HG03432 (cell line): ENCODE measurements around the gene GYS2.
"Not testable (repeated sequence)": the region's sequence is repeated elsewhere in the genome, so short reads cannot be mapped to it uniquely, and the experiment has no call there.

ENCODE experiments used
- ATAC-seq: cut with Tn5 transposase; IDR thresholded peaks from one replicate; pipeline ENCODE4 v1.9.1; 2021; ENCODE audit warnings: mild to moderate bottlenecking, moderate library complexity; ENCODE audit not compliant: unreplicated experiment

GYS2 gene

GRCh38 chr12:21606175-21606574 is 1.5 kb upstream of the GYS2 start:
- no peak for ATAC-seq

DNA sequence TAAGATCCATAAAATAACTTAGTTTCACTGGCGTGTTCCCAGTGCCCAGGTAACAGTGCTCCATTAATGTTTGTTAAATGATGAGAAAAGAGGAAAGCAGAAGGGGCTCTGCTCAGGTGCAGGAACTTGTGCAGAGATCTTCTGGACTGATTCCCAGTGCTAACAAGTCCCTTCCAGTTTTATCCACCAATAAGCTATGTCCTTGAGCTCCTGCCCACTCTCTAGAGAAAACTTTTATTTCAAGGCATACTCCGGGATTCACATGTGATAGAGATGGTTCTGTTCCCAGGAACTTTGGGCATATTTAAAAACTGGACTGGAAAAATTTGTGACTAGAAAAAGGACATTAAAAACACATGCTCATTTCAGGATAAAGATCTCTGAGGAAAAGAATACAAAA is 1.9 kb downstream of the GYS2 start:
- no peak for ATAC-seq

DNA sequence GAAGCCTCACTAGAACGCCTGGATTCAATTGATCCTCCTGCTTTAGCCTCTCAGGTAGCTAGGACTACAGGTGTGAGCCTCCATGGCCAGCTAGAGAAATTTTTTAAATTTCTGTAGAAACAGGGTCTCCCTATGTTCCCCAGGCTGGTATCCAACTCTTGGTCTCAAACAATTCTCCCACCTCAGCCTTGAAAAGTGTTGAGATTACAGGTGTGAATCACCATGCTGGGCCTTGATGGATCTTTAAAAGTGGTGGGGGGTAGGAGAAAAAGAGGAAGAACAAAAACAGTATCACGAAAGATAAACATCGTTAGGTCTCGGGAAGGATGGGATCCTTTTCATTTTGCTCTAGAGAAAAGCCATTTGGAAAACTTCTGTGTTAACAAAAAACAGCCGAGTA is 4.5 kb downstream of the GYS2 start:
- ATAC-seq = no peak

DNA sequence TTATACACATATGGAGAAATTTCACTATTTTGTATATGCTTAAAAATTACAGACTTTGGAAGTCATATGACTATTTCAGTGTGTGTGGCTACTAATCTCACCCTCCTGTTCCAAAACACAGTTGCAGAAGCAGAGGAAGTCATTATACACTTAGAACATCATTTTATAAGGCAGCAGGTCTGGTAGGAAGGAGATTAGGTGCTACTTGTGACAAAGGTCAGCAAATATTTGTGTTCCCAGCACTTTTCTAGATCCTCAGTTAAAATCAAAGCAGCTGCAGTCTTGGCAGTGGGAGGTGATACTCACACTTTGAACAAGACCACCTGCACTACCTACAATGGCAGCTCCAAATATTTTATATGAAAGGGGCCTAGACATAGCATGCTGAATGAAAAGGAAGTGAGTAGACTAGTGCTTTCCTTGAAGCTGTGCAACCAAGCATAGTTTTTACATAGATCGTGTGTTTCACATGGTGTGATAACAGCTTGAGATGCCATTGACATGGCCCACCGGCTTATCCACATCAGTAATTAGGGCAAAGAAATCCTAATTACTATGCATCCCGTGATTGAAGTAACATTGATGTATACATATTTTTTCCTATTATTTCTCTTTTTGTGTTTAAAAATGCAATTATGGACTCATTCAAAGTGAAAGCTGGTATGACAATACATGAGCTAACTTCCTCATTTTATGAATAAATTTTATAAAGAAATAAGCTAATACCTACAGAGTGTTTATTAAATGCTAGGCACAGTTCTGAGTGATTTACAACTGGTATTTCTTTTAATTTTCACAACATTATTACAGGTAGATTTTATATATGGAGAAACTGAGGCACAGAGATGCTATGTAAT is 5.3 kb downstream of the GYS2 start:
- peak; percentile 80 for ATAC-seq

GRCh38 chr12:21598651-21599050 is 6.0 kb downstream of the GYS2 start:
- no peak for ATAC-seq

DNA sequence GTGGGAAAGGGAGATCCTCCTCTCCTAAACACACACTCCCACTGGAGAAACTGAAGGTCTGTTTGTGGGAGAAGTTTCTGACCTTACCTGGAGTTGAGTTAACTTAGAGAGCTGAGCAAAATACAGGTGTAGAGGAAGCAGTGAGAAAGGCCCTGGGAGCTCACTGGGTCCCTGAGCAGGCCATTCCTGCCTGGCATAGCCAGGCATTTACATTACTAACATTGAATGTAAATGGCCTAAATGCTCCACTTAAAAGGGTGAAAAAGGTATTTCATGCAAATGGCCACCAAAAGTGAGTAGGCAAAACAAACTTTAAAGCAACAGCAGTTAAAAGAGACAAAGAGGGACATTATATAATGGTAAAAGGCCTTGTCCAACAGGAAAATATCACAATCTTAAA is 9.3 kb downstream of the GYS2 start:
- not testable (repeated sequence) for ATAC-seq

GRCh38 chr12:21585485-21585884 is 19.2 kb downstream of the GYS2 start:
- no peak for ATAC-seq

- not testable (repeated sequence) for ATAC-seq
Measured at GRCh38 chr12:21584403-21585182, 20.1 kb downstream of the GYS2 start.

GRCh38 chr12:21583587-21583986 is 21.1 kb downstream of the GYS2 start:
- ATAC-seq = no peak

GRCh38 chr12:21580748-21581516 is 23.7 kb downstream of the GYS2 start:
- ATAC-seq = peak; percentile 36

- ATAC-seq = no peak
Measured at GRCh38 chr12:21577516-21577915, 27.1 kb downstream of the GYS2 start.

- no peak for ATAC-seq
Measured at GRCh38 chr12:21576431-21576830, 28.2 kb downstream of the GYS2 start.

DNA sequence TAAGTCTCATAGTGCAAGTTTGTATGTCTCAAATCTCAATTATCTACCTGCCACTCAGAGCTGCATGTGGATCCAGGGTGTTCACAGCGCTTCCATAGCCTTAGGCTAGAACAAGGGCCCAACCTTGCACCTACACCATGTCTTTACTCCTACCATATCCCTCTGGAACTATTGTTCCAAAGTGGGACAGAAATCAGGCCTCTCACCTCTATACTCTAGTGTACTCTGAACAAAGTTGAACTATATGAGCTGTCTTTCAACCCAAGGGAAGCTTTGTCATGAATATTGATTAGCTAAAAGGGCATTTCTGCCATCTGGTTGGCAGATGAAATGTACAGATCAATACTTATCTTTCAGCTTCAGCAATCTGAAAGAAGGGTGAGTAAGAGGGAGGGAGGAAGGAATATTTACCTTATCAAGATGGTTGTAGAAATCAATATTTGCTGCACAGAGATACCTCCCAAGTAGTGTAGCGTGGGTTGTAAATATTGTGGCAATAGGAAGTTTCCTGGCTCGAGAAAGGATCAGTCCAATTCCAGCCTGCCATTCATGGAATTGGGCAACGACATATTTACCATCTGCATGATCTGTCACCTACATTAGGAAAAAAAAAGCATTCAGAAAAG is 30.8 kb downstream of the GYS2 start:
- ATAC-seq = no peak

DNA sequence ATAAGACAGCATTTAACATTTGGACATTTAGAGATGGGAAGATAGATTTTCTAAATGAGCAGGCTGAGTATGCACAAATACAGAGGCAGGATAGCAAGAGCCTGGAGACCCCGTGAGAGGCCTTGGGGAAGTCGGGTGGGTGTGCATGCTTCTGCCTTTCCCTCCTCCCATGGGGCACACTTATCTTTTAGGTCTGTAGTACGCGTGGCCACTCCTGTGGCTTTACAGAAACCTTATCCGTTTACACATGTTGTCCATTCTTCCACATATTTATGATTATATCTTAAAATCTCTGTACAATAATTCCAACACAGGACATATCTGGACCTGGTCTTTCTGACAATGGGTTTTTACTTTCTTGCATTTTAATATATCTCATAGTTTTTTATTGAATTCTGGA is 33.6 kb downstream of the GYS2 start:
- no peak for ATAC-seq

GRCh38 chr12:21568115-21568514 is 36.5 kb downstream of the GYS2 start:
- ATAC-seq = no peak

GRCh38 chr12:21566907-21567394 is 37.7 kb downstream of the GYS2 start:
- no peak for ATAC-seq

DNA sequence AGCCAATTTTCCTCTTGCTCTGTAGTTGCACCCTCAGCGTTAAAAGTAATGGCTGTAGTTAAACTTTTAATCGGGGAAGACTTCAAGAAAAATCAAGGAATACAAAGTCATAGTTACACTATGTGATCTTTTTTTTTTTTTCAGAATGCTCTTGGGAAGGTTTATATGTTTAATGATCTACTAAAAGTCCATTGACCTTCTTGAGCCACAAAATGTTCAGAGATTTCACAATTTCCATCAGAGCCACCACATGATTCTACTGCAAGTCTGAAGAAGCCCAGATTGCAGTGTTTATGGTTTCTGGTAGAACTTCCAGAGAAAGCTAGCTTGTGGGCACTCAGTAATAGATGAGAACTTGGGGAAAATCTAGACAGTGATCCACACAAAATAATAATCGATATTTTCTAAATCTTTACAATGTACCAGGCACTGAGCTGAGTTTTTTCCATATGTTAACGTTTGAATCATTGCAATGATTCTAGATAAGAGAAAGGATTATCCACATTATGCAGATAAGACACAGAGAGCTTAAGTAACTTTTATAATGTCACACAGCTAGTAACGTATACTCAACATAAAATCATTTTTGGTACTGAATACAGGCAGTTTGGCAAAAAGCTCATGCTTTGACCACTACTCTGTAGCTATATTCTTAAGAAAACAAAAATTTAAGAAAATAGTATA is 38.3 kb downstream of the GYS2 start:
- no peak for ATAC-seq

GRCh38 chr12:21562859-21563258 is 41.8 kb downstream of the GYS2 start:
- ATAC-seq = no peak

DNA sequence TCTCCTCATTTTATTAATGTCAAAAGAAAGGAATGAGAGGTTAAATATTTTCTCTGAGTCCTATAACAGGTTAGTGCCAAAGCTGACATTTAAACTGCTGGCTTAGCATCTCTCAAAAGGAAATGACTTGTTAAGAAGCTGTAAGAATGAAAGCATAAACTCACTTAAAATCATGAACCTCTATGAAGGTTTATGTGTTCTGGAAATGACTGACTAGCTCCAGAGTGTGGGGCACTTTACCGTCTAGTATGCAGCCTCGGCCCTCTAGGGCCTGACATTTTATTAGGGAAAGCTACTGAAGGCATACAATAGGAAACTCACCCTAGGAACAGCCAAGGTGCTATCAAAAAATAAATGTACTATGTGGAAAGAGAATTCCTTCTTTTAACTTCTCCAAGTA is 43.5 kb downstream of the GYS2 start:
- no peak for ATAC-seq

DNA sequence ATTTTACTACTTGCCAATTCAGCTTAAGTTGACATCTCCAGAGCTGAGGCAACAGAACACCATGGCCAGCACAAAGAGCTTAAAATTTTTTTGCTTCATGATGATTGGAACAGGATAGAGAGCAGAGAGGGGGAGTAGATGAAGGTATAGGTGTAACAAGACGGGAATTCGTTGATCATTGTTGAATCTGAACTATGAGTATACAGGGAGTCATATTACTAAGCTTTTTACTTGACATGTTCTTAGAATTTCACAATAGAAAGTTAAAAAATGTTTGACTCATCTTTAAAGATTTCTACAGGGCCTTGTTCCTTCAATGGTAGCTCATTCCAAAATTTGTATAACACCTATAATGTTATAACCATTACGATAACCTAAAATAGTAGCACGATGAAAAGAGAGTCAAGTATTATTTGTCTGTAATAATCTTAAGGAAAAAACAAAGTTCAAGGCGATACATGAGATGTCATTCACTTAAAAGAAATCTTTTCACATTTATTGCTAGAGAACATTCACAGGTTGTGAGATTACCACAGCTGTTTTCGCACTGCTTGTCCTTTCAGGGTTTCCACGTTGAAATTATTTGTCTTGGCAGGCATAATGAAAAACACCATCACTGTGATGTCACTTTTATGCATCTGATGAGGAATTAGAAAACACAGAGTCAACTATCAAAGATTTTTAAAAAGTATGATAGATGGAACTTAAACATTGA is 44.6 kb downstream of the GYS2 start:
- no peak for ATAC-seq
